ENCODE results near the gene AURKA. TPM values are rescaled to one million over a fixed set of nuclear protein-coding genes. Genes with fewer than 3 reads are reported as not detected.

The AURKA gene
- total RNA-seq, 1 experiment from 2014 or later = 139 TPM

GRCh38 chr20:56414842-56415765 is 23.1 kb upstream of the AURKA start:
- no peak for TF ChIP-seq EZH2 (IDR thresholded peaks at IDR 0.05; ENCODE audit: low read length, unreplicated experiment)
- TF ChIP-seq EZH2phosphoT487 (IDR thresholded peaks at IDR 0.05; ENCODE audit: borderline replicate concordance, low read length) = no peak
- no peak for TF ChIP-seq CTCF (conservative IDR thresholded peaks at IDR 0.05; ENCODE audit: low read depth, low read length)
- Histone ChIP-seq H3K9ac (ENCODE audit: low read length) (no peak overlapping the region), H2AFZ (ENCODE audit: low read length) (no peak overlapping the region), H3K4me1 (ENCODE audit: insufficient read depth, low read length) (peaks cover 22% of the 10 kb centered on the region; the same call in 1 of the 2 replicates), H3K27ac (ENCODE audit: low read length) (no peak overlapping the region), H3K79me2 (ENCODE audit: low read length) (no peaks in the 10 kb centered on the region), H3K27me3 (ENCODE audit: low read length) (no peaks in the 10 kb centered on the region), H3K4me3 (ENCODE audit: low read length) (no peak overlapping the region), H3K36me3 (ENCODE audit: low read depth, low read length) (peaks cover 2% of the 10 kb centered on the region; the same call in 1 of the 2 replicates), H3K9me2 (replicated peaks; ENCODE audit: low read length) (no peaks in the 10 kb centered on the region), H4K20me1 (ENCODE audit: low read length) (no peaks in the 10 kb centered on the region), H3K4me2 (ENCODE audit: low read length) (no peak overlapping the region), H3K9me3 (ENCODE audit: low read length) (no peaks in the 10 kb centered on the region), H3F3A (ENCODE audit: low read length, unreplicated experiment) (no peaks in the 10 kb centered on the region)
- intact Hi-C loops (cut with micrococcal nuclease) = no loop called here
- POLR2A ChIA-PET (ENCODE audit: unreplicated experiment) = no interaction called here
- ATAC-seq = no peak
- no peak for DNase-seq
- no TSS peak for BruUV-seq (replicated peaks)
- CTCF ChIA-PET = no interaction called here

GRCh38 chr20:56412949-56413348 is 20.9 kb upstream of the AURKA start:
- ChIA-PET POLR2A (ENCODE audit: unreplicated experiment) (no interaction called here), CTCF (no interaction called here)
- H3K27me3 ChIP-seq (ENCODE audit: low read length) = no peaks in the 10 kb centered on the region
- H2AFZ ChIP-seq (ENCODE audit: low read length) = no peak overlapping the region
- peaks cover 8% of the 10 kb centered on the region; the same call in 1 of the 2 replicates for H3K4me1 ChIP-seq (ENCODE audit: insufficient read depth, low read length)
- ATAC-seq (no peak), DNase-seq (no peak)
- TF ChIP-seq EZH2phosphoT487 (IDR thresholded peaks at IDR 0.05; ENCODE audit: borderline replicate concordance, low read length) = no peak
- no peak for TF ChIP-seq EZH2 (IDR thresholded peaks at IDR 0.05; ENCODE audit: low read length, unreplicated experiment)
- no peak for TF ChIP-seq CTCF (conservative IDR thresholded peaks at IDR 0.05; ENCODE audit: low read depth, low read length)
- no peak overlapping the region for H3K27ac ChIP-seq (ENCODE audit: low read length)
- H3K9me2 ChIP-seq (replicated peaks; ENCODE audit: low read length) = no peaks in the 10 kb centered on the region
- peaks cover 2% of the 10 kb centered on the region; the same call in 1 of the 2 replicates for H3K36me3 ChIP-seq (ENCODE audit: low read depth, low read length)
- no peaks in the 10 kb centered on the region for H3K9me3 ChIP-seq (ENCODE audit: low read length)
- H3K79me2 ChIP-seq (ENCODE audit: low read length) = no peaks in the 10 kb centered on the region
- no peaks in the 10 kb centered on the region for H4K20me1 ChIP-seq (ENCODE audit: low read length)
- BruUV-seq (replicated peaks) = no TSS peak
- H3K4me2 ChIP-seq (ENCODE audit: low read length) = no peak overlapping the region
- H3K4me3 ChIP-seq (ENCODE audit: low read length) = no peak overlapping the region
- no peaks in the 10 kb centered on the region for H3F3A ChIP-seq (ENCODE audit: low read length, unreplicated experiment)
- no peak overlapping the region for H3K9ac ChIP-seq (ENCODE audit: low read length)
- intact Hi-C loops (cut with micrococcal nuclease) = no loop called here

- Histone ChIP-seq H3K27me3 (ENCODE audit: low read length) (no peaks in the 10 kb centered on the region), H3K27ac (ENCODE audit: low read length) (no peak overlapping the region), H2AFZ (ENCODE audit: low read length) (0 out of 2 replicates have a peak overlapping the region, but pooled peaks have one; percentile 20), H4K20me1 (ENCODE audit: low read length) (no peaks in the 10 kb centered on the region), H3K36me3 (ENCODE audit: low read depth, low read length) (peaks cover 6% of the 10 kb centered on the region), H3K4me2 (ENCODE audit: low read length) (peak overlapping the region; percentile 20; the same call in 1 of the 2 replicates), H3K9ac (ENCODE audit: low read length) (no peak overlapping the region), H3K9me3 (ENCODE audit: low read length) (no peaks in the 10 kb centered on the region), H3K79me2 (ENCODE audit: low read length) (no peaks in the 10 kb centered on the region), H3F3A (ENCODE audit: low read length, unreplicated experiment) (no peaks in the 10 kb centered on the region), H3K9me2 (replicated peaks; ENCODE audit: low read length) (no peaks in the 10 kb centered on the region), H3K4me3 (ENCODE audit: low read length) (no peak overlapping the region), H3K4me1 (ENCODE audit: insufficient read depth, low read length) (0 out of 2 replicates have a peak, but pooled peaks cover 4% of the 10 kb centered on the region)
- TF ChIP-seq EZH2 (IDR thresholded peaks at IDR 0.05; ENCODE audit: low read length, unreplicated experiment) (no peak), EZH2phosphoT487 (IDR thresholded peaks at IDR 0.05; ENCODE audit: borderline replicate concordance, low read length) (no peak), CTCF (conservative IDR thresholded peaks at IDR 0.05; ENCODE audit: low read depth, low read length) (no peak)
- ATAC-seq (no peak), DNase-seq (no peak)
- CTCF ChIA-PET = no interaction called here
- BruUV-seq (replicated peaks) = no TSS peak
- POLR2A ChIA-PET (ENCODE audit: unreplicated experiment) = interaction anchor here (0.6 kb wide), 1 partner anchor 57 kb away, joined by 6 read pairs; no protein-coding TSS in a partner anchor
- intact Hi-C loops (cut with micrococcal nuclease) = no loop called here
These were observed 20.4 kb upstream of the AURKA start for GRCh38 chr20:56412473-56412790.
